Psoas muscle (tissue), 8 donors: ENCODE data around the gene ZNF80. TPM values are rescaled to one million over a fixed set of nuclear protein-coding genes. Genes with fewer than 3 reads are reported as not detected.

Experiments used
- ATAC-seq, 4 donors: fragments of 200-7000 bp; cut with Tn5 transposase; one replicate each; pipeline ENCODE4 v1.9.1; 2020; ENCODE audit warnings: moderate library complexity in 3 of 4, mild to moderate bottlenecking in 2 of 4
- DNase-seq, 2 donors: peaks; one replicate each; pipeline ENCODE4 v3.0.0-alpha.2; 2020
- H3K27ac ChIP-seq: fragments of 200-600 bp; one replicate; pipeline ENCODE4 v1.8.0; 2022
- H3K27me3 ChIP-seq, 3 donors: fragments of 200-600 bp in 1 of 3; one replicate each; pipeline versions ENCODE4 v1.6.1 to v1.8.0; 2013 to 2022; ENCODE audit warnings: low read length in 2 of 3, mild to moderate bottlenecking in 2 of 3, moderate library complexity in 1 of 3; ENCODE audit not compliant: insufficient read depth in 3 of 3
- H3K36me3 ChIP-seq, 2 donors: fragments of 200-600 bp in 1 of 2; one replicate each; pipeline versions ENCODE4 v1.6.1 to v1.8.0; 2013 to 2022; ENCODE audit warnings: low read depth in 1 of 2, mild to moderate bottlenecking in 1 of 2, moderate library complexity in 1 of 2; ENCODE audit not compliant: insufficient read depth in 1 of 2
- H3K4me1 ChIP-seq: fragments of 200-600 bp; one replicate; pipeline ENCODE4 v1.8.0; 2022
- H3K4me3 ChIP-seq: fragments of 200-600 bp; one replicate; pipeline ENCODE4 v1.8.0; 2022; ENCODE audit warnings: mild to moderate bottlenecking
- H3K9me3 ChIP-seq: fragments of 200-600 bp; one replicate; pipeline ENCODE4 v1.8.0; 2022
- CTCF ChIP-seq: fragments of 200-600 bp; IDR thresholded peaks from one replicate; pipeline ENCODE4 v1.8.0; 2022; ENCODE audit warnings: antibody characterized with exemption
- WGBS, 3 donors: extraction: QIAGEN DNeasy Blood & Tissue Kit; methylation state at CpG; one replicate each; pipeline versions ENCODE4 v1.1.6 to v1.1.7; 2013; 5-methylcytosine and 5-hydroxymethylcytosine counted together
- intact Hi-C, 2 donors: fragments of 100-400 bp; cut with DNase I; formaldehyde crosslinking; loops; one replicate each; pipeline versions ENCODE4 v1.11.0 to v1.14.2; 2022
- polyA plus RNA-seq, 3 donors: library from polyadenylated mRNA; stranded (reverse); fragments of 200-250 nt; gene quantifications; one replicate each; pipeline ENCODE4 v1.2.3, GENCODE V29; 2013
- total RNA-seq, 4 donors: library from RNA; stranded (reverse); fragmentation: NEBNext Ultra II Directional in 2 of 4; extraction: Animal tissue kit (Norgen Biotek cat#: 25700) in 2 of 4; gene quantifications; one replicate each; pipeline versions ENCODE4 v1.2.1 to v1.2.4, GENCODE V29; 2021 to 2023
- donor health status: healthy with polysubstance abuse.
- donor health status: DM: no; HTN: no; CAD: no; lungs with moderate emphysema.
- donor health status: Bipolar disorder and iron deficiency.
- donor health status: healthy.
- donor health status: DM: yes; HTN: yes; CAD: no.
- donor health status: DM: no; HTN: no; CAD: no.
- donor health status: DM: no; HTN: no; CAD: no.
- donor health status: DM: yes; HTN: yes; CAD: no.

ZNF80 gene
- total and polyA plus RNA-seq, 7 donors, result not detected

- no peak for DNase-seq
- H3K27me3 ChIP-seq, result no peaks in the 10 kb centered on the region
- no peak for ATAC-seq
- 40 to 56% (median 44%) methylated on average over 2 of the region's 2 CpGs for WGBS, 3 donors
- intact Hi-C loops, result no loop called here
- no peak overlapping the region for H3K27ac ChIP-seq
- no peak overlapping the region for H3K4me3 ChIP-seq
- H3K9me3 ChIP-seq, result no peaks in the 10 kb centered on the region
- H3K36me3 ChIP-seq, result no peaks in the 10 kb centered on the region
- no peaks in the 10 kb centered on the region for H3K4me1 ChIP-seq
- no peak for TF ChIP-seq CTCF
Measured at GRCh38 chr3:114205541-114205940, 31.8 kb downstream of the ZNF80 start.

- DNase-seq, result no peak
- intact Hi-C loops, result no loop called here
- Histone ChIP-seq H3K36me3 (no peaks in the 10 kb centered on the region), H3K27me3 (no peaks in the 10 kb centered on the region), H3K4me3 (no peak overlapping the region), H3K9me3 (no peaks in the 10 kb centered on the region), H3K27ac (no peak overlapping the region), H3K4me1 (no peaks in the 10 kb centered on the region)
- no peak for TF ChIP-seq CTCF
- no peak for ATAC-seq
- 89 to 97% (median 94%) methylated on average over 1 of the region's 1 CpG for WGBS, 3 donors
Measured at GRCh38 chr3:114194750-114195149, 42.6 kb downstream of the ZNF80 start.

GRCh38 chr3:114192136-114192535, 45.2 kb downstream of the ZNF80 start:
- no peak for ATAC-seq
- TF ChIP-seq CTCF, result no peak
- Histone ChIP-seq H3K4me1 (no peaks in the 10 kb centered on the region), H3K27me3 (peaks cover 0 to 3% (median 0%) of the 10 kb centered on the region in 3 donors), H3K36me3 (no peaks in the 10 kb centered on the region), H3K9me3 (no peaks in the 10 kb centered on the region), H3K27ac (no peak overlapping the region), H3K4me3 (no peak overlapping the region)
- intact Hi-C loops, result no loop called here
- DNase-seq, result no peak

DNA sequence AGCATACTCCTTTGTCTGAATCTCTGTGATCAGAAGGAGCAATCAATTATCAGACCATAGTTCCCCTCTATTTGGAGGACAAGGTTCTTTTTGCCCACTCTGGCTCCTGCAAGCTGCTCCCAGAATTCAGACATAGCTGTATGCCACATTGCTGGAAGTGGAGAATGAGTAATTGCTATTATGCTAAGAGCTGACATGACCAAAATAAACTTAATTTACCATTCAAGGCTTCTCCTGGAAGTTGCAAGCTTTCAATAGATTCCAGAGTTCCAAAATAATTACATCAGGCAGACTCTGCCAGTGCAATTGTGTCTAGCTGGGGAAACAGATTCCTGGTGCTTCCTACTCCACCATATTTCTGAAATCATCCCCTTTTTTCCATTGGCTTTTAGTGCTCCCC, 50.9 kb downstream of the ZNF80 start:
- intact Hi-C loops, result no loop called here
- H3K36me3 ChIP-seq, result no peaks in the 10 kb centered on the region
- no peaks in the 10 kb centered on the region for H3K9me3 ChIP-seq
- DNase-seq (no peak), ATAC-seq (no peak)
- H3K4me3 ChIP-seq, result no peak overlapping the region
- peaks cover 0 to 9% (median 0%) of the 10 kb centered on the region in 3 donors for H3K27me3 ChIP-seq
- no peak overlapping the region for H3K27ac ChIP-seq
- TF ChIP-seq CTCF, result no peak
- H3K4me1 ChIP-seq, result no peaks in the 10 kb centered on the region

Other genes starting within 250 kb of the ZNF80 start
- gene CCDC191, start 181.1 kb downstream of the ZNF80 start, total RNA-seq, result 1 to 10 TPM in 1 of 4 donors, under 1 TPM in 3; 0.54 to 1.2 (median 0.78) TPM
- gene CCDC191, start 181.1 kb downstream of the ZNF80 start, polyA plus RNA-seq, result under 1 TPM; 0.34 to 0.96 (median 0.65) TPM
- gene QTRT2, start 180.8 kb downstream of the ZNF80 start, total RNA-seq, result 1 to 10 TPM; 7.4 to 9.6 (median 8.0) TPM
- gene QTRT2, start 180.8 kb downstream of the ZNF80 start, polyA plus RNA-seq, result 10 to 100 TPM in 1 of 3 donors, 1 to 10 TPM in 2; 3.4 to 10.8 (median 8.8) TPM
- not detected for gene DRD3, start 58.5 kb downstream of the ZNF80 start, total RNA-seq
- not detected for gene DRD3, start 58.5 kb downstream of the ZNF80 start, polyA plus RNA-seq
- under 1 TPM in 3 of 4 donors, not detected in 1; 0.07 to 0.46 (median 0.13) TPM for gene TIGIT, start 56.5 kb upstream of the ZNF80 start, total RNA-seq
- gene TIGIT, start 56.5 kb upstream of the ZNF80 start, polyA plus RNA-seq, result under 1 TPM in 2 of 3 donors, not detected in 1; 0.03 to 0.06 TPM